Measurements from ENCODE around the gene ASCC1.

ASCC1 gene, protein sequence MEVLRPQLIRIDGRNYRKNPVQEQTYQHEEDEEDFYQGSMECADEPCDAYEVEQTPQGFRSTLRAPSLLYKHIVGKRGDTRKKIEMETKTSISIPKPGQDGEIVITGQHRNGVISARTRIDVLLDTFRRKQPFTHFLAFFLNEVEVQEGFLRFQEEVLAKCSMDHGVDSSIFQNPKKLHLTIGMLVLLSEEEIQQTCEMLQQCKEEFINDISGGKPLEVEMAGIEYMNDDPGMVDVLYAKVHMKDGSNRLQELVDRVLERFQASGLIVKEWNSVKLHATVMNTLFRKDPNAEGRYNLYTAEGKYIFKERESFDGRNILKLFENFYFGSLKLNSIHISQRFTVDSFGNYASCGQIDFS

GRCh38 chr10:72215611-72216549 is at the start of gene ASCC1, which contains the start of gene ANAPC16:
Gene ASCC1 (minus strand): TSS chr10:72216276. CDS start chr10:72213298, 2,978 bp downstream.
Gene ANAPC16 (plus strand): TSS chr10:72216012. CDS start chr10:72223915, 7,903 bp downstream.
- peaks cover 75% of the 10 kb centered on the region for H3K79me2 ChIP-seq (ENCODE audit: control insufficient read depth, low read length)
- H3K4me1 ChIP-seq (ENCODE audit: control insufficient read depth, low read length) = peaks cover 46% of the 10 kb centered on the region
- no peaks in the 10 kb centered on the region for H3K9me2 ChIP-seq (replicated peaks; ENCODE audit: control insufficient read depth, low read length)

DNA sequence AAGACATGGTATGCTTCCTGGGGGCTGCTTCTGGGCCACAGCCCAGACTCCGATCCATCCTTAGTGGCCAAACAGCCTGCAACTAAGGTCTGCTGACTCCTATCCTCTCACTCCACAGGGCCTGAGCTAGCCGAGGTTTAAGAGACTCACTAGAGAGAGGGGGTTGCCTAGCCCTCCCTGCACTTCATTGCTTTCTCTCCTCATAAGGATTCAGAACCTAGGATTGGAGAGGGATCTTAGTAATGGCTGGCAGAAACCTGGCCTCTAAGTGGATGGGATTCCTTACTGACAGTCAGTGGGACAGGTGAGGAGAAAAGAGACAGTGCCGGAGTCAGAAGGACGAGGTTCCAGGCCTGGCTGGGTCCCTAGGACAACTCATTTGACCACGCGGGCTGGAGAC is 49.4 kb upstream of the ASCC1 start:
- TF ChIP-seq EZH2phosphoT487 (IDR thresholded peaks at IDR 0.05; ENCODE audit: borderline replicate concordance, low read length) = no peak
- TF ChIP-seq CTCF (IDR thresholded peaks at IDR 0.05; ENCODE audit: low read depth, low read length, poor library complexity, severe bottlenecking) = no peak
- Histone ChIP-seq H3K4me2 (ENCODE audit: low read length) (peak overlapping the region; percentile 1; the same call in 1 of the 2 replicates), H3K27me3 (ENCODE audit: control insufficient read depth, low read length) (no peaks in the 10 kb centered on the region), H3K9me3 (ENCODE audit: control insufficient read depth, insufficient read depth, low read length) (no peaks in the 10 kb centered on the region), H3F3A (ENCODE audit: control insufficient read depth, insufficient read depth) (peaks cover 11% of the 10 kb centered on the region), H3K27ac (ENCODE audit: low read depth, low read length) (no peak overlapping the region), H3K79me2 (ENCODE audit: control insufficient read depth, low read length) (no peaks in the 10 kb centered on the region), H3K9me2 (replicated peaks; ENCODE audit: control insufficient read depth, low read length) (no peaks in the 10 kb centered on the region), H3K36me3 (ENCODE audit: control insufficient read depth, low read length) (no peaks in the 10 kb centered on the region), H3K4me3 (ENCODE audit: low read length) (no peak overlapping the region), H3K4me1 (ENCODE audit: control insufficient read depth, low read length) (peaks cover 70% of the 10 kb centered on the region), H4K20me1 (ENCODE audit: control insufficient read depth, insufficient read depth, low read depth, low read length) (no peaks in the 10 kb centered on the region)

More at GRCh38 chr10:72215611-72216549, at the start of gene ASCC1, which contains the start of gene ANAPC16:
- peaks cover 18% of the 10 kb centered on the region for H3F3A ChIP-seq (ENCODE audit: control insufficient read depth, insufficient read depth)
- TF ChIP-seq EZH2phosphoT487 (IDR thresholded peaks at IDR 0.05; ENCODE audit: borderline replicate concordance, low read length) = no peak
- no peak for TF ChIP-seq CTCF (IDR thresholded peaks at IDR 0.05; ENCODE audit: low read depth, low read length, poor library complexity, severe bottlenecking)
- no peaks in the 10 kb centered on the region for H3K9me3 ChIP-seq (ENCODE audit: control insufficient read depth, insufficient read depth, low read length)
- peak within 1 kb of the TSS; percentile 80 for H3K27ac ChIP-seq (ENCODE audit: low read depth, low read length)
- no peaks in the 10 kb centered on the region for H3K27me3 ChIP-seq (ENCODE audit: control insufficient read depth, low read length)
- peak within 1 kb of the TSS; percentile 92 for H3K4me2 ChIP-seq (ENCODE audit: low read length)
- peaks cover 9% of the 10 kb centered on the region for H4K20me1 ChIP-seq (ENCODE audit: control insufficient read depth, insufficient read depth, low read depth, low read length)
- H3K36me3 ChIP-seq (ENCODE audit: control insufficient read depth, low read length) = peaks cover 45% of the 10 kb centered on the region
- peak within 1 kb of the TSS; percentile 94 for H3K4me3 ChIP-seq (ENCODE audit: low read length)

GRCh38 chr10:72264536-72264935 is 48.5 kb upstream of the ASCC1 start:
- H3K27ac ChIP-seq (ENCODE audit: low read depth, low read length) = no peak overlapping the region
- no peaks in the 10 kb centered on the region for H3K27me3 ChIP-seq (ENCODE audit: control insufficient read depth, low read length)
- no peaks in the 10 kb centered on the region for H4K20me1 ChIP-seq (ENCODE audit: control insufficient read depth, insufficient read depth, low read depth, low read length)
- peaks cover 18% of the 10 kb centered on the region for H3F3A ChIP-seq (ENCODE audit: control insufficient read depth, insufficient read depth)
- no peaks in the 10 kb centered on the region for H3K9me3 ChIP-seq (ENCODE audit: control insufficient read depth, insufficient read depth, low read length)
- no peak overlapping the region for H3K4me2 ChIP-seq (ENCODE audit: low read length)
- TF ChIP-seq EZH2phosphoT487 (IDR thresholded peaks at IDR 0.05; ENCODE audit: borderline replicate concordance, low read length) (no peak), CTCF (IDR thresholded peaks at IDR 0.05; ENCODE audit: low read depth, low read length, poor library complexity, severe bottlenecking) (no peak)
- H3K79me2 ChIP-seq (ENCODE audit: control insufficient read depth, low read length) = no peaks in the 10 kb centered on the region
- H3K9me2 ChIP-seq (replicated peaks; ENCODE audit: control insufficient read depth, low read length) = no peaks in the 10 kb centered on the region
- peaks cover 80% of the 10 kb centered on the region for H3K4me1 ChIP-seq (ENCODE audit: control insufficient read depth, low read length)
- no peak overlapping the region for H3K4me3 ChIP-seq (ENCODE audit: low read length)
- H3K36me3 ChIP-seq (ENCODE audit: control insufficient read depth, low read length) = no peaks in the 10 kb centered on the region
